ENCODE data around the gene F2. TPM values are rescaled to one million over a fixed set of nuclear protein-coding genes. Genes with fewer than 3 reads are reported as not detected.
"Not testable (repeated sequence)": the region's sequence is repeated elsewhere in the genome, so short reads cannot be mapped to it uniquely, and the experiment has no call there.

Gene F2
- total and polyA plus RNA-seq, 7 donors, result 0.04 to 0.56 (median 0.21) TPM; not detected in 3

DNA sequence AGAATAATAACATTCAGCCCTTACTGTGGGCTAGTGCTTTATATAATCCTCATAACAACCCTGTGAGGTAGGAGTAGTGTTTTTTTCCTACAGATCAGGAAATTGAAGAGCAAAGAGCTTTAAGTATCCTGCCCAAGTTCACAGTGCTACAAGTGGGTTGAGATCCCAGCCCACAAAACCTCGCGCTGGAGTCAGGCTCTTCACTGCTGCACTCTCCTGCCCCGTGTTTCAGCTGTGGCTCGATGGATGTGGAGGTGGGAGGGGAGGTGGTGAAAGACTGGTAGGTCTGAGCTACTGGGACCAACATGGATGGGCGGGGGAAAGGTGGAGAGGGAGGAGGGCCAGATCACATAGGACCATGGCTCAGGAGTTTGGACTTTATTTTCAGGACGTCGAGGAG lies 12.1 kb upstream of the F2 start:
- DNase-seq, result no peak
- H3K27me3 ChIP-seq (ENCODE audit: insufficient read depth in 3 of 3, low read length in 2 of 3), result no peaks in the 10 kb centered on the region
- no peaks in the 10 kb centered on the region for H3K9me3 ChIP-seq
- whole genome bisulfite sequencing, 3 donors, result 78 to 88% (median 83%) methylated on average over 7 of the region's 7 CpGs
- no peak for ATAC-seq
- TF ChIP-seq, protein P1, sequence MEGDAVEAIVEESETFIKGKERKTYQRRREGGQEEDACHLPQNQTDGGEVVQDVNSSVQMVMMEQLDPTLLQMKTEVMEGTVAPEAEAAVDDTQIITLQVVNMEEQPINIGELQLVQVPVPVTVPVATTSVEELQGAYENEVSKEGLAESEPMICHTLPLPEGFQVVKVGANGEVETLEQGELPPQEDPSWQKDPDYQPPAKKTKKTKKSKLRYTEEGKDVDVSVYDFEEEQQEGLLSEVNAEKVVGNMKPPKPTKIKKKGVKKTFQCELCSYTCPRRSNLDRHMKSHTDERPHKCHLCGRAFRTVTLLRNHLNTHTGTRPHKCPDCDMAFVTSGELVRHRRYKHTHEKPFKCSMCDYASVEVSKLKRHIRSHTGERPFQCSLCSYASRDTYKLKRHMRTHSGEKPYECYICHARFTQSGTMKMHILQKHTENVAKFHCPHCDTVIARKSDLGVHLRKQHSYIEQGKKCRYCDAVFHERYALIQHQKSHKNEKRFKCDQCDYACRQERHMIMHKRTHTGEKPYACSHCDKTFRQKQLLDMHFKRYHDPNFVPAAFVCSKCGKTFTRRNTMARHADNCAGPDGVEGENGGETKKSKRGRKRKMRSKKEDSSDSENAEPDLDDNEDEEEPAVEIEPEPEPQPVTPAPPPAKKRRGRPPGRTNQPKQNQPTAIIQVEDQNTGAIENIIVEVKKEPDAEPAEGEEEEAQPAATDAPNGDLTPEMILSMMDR (IDR thresholded peaks at IDR 0.05), result no peak
- H3K27ac ChIP-seq, result no peak overlapping the region
- intact Hi-C loops (cut with DNase I), result no loop called here
- H3K4me3 ChIP-seq, result no peak overlapping the region
- peaks cover 18% of the 10 kb centered on the region for H3K4me1 ChIP-seq
- H3K36me3 ChIP-seq (ENCODE audit: insufficient read depth in 1 of 2, low read depth in 1 of 2), result peaks cover 9 to 52% of the 10 kb centered on the region in 2 donors

DNA sequence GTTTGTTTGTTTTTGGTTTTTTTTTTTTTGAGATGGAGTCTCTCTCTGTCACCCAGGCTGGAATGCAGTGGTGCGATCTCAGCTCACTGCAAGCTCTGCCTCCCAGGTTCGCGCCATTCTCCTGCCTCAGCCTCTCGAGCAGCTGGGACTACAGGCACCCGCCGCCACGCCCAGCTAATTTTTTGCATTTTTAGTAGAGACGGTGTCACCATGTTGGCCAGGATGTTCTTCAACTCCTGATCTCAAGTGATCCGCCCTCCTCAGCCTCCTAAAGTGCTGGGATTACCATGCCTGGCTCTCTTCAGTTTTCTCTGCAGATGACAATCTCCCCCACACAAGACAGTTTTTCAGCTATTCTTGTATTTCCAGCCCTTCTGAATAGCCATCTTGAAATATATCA lies 9.7 kb upstream of the F2 start:
- H3K4me1 ChIP-seq, result peaks cover 14% of the 10 kb centered on the region
- H3K27me3 ChIP-seq (ENCODE audit: insufficient read depth in 3 of 3, low read length in 2 of 3); H3K4me3 ChIP-seq; H3K9me3 ChIP-seq; intact Hi-C loops (cut with DNase I); ATAC-seq; DNase-seq: not testable (repeated sequence)
- peak overlapping the region; percentile 90 for H3K27ac ChIP-seq
- peaks cover 3 to 27% of the 10 kb centered on the region in 2 donors for H3K36me3 ChIP-seq (ENCODE audit: insufficient read depth in 1 of 2, low read depth in 1 of 2)
- WGBS, 3 donors, result 82 to 89% (median 85%) methylated on average over 9 of the region's 9 CpGs

DNA sequence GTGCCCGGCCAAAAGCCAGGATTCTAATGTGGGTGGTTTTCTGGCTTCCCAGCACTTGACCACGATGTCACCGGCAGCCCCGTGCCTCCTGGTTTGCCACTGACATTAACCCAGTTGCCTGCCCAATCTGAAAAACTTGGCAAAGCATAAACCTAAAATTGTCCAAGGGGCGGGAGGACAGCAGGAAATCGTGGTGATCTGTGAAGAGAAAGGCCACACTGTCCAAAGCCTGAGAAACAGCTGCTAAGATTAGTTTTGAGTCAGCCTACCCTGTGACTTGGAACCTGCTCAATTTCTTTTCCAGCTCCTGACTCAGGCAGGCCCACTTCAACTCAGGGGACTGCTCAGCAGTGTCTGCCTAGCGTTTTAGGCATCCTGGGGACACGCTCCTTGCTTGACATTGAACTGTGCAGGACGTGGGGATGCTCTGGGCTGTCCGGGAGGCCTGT lies 8.2 kb upstream of the F2 start:
- no peaks in the 10 kb centered on the region for H3K27me3 ChIP-seq (ENCODE audit: insufficient read depth in 3 of 3, low read length in 2 of 3)
- TF ChIP-seq, protein P1 (IDR thresholded peaks at IDR 0.05), result no peak
- peaks cover 14% of the 10 kb centered on the region for H3K4me1 ChIP-seq
- 18 to 25% (median 20%) methylated on average over 10 of the region's 10 CpGs for WGBS, 3 donors
- H3K9me3 ChIP-seq, result no peaks in the 10 kb centered on the region
- intact Hi-C loops (cut with DNase I), result no loop called here
- DNase-seq, result peak; percentile 75 to 86
- ATAC-seq, result peak; percentile 96
- peaks cover 0 to 12% of the 10 kb centered on the region in 2 donors for H3K36me3 ChIP-seq (ENCODE audit: insufficient read depth in 1 of 2, low read depth in 1 of 2)
- no peak overlapping the region for H3K4me3 ChIP-seq
- peak overlapping the region; percentile 90 for H3K27ac ChIP-seq

DNA sequence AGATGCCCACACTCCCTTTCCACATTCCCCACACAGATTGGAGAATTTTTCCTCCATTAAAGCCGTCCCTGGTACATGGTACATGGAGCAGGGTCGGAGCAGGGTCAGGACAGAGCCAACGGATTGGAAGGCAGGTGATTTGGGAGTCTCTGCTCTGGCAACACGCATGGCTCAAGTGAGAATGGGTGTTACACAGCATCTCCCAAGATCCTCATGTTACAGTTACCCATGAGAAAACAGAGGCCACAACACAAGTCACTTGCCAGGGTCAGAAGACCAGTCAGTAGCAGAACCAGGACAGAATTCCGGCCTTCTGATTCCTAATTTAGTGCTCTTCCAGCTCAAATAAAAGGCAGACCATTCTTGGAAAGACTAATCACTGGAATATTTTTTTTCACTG lies 7.7 kb upstream of the F2 start:
- H3K27me3 ChIP-seq (ENCODE audit: insufficient read depth in 3 of 3, low read length in 2 of 3), result no peaks in the 10 kb centered on the region
- peaks cover 14% of the 10 kb centered on the region for H3K4me1 ChIP-seq
- DNase-seq (no peak), ATAC-seq (peak; percentile 49 to 62 (median 51))
- no peak overlapping the region for H3K4me3 ChIP-seq
- peak overlapping the region; percentile 90 for H3K27ac ChIP-seq
- peaks cover 0 to 7% of the 10 kb centered on the region in 2 donors for H3K36me3 ChIP-seq (ENCODE audit: insufficient read depth in 1 of 2, low read depth in 1 of 2)
- no peaks in the 10 kb centered on the region for H3K9me3 ChIP-seq
- TF ChIP-seq, protein P1 (IDR thresholded peaks at IDR 0.05), result no peak
- intact Hi-C loops (cut with DNase I), result no loop called here
- WGBS, 3 donors, result 21 to 46% (median 25%) methylated on average over 5 of the region's 5 CpGs

DNA sequence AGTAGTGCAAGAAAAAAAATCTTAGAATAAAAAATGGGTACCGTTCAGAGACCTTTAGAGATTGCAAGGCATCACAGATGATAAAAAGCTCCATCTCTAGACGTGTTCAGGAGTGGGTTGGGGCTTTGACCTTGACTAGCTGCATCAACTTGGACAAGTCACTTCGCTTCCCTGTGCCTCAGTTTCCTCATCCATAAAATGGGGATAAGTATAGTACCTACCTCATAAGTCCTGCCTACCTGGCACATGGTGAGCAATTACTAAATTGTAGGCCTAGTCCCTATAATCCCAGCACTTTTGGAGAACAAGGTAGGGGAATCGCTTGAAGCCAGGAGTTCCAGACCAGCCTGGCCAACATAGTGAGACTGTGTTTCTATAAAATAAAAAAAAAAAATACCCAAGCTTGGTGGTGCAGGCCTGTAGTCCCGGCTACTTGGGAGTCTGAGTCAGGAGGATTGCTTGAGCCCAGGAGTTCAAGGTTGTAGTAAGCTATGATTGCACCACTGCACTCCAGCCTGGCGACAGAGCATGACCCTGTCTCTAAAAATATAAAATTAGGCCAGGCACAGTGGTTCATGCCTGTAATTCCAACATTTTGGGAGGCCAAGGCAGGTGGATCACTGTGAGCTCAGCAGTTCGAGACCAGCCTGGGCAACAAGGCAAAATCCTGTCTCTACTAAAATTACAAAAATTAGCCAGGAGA lies 6.0 kb upstream of the F2 start:
- H3K36me3 ChIP-seq (ENCODE audit: insufficient read depth in 1 of 2, low read depth in 1 of 2), result no peaks in the 10 kb centered on the region
- 79 to 91% (median 81%) methylated on average over 7 of the region's 7 CpGs for WGBS, 3 donors
- H3K9me3 ChIP-seq, result no peaks in the 10 kb centered on the region
- TF ChIP-seq, protein P1 (IDR thresholded peaks at IDR 0.05), result no peak
- peaks cover 14% of the 10 kb centered on the region for H3K4me1 ChIP-seq
- ATAC-seq (peak in 1 of 4 donors; percentile 14), DNase-seq (no peak)
- no peak overlapping the region for H3K4me3 ChIP-seq
- H3K27ac ChIP-seq, result peak overlapping the region; percentile 90
- no peaks in the 10 kb centered on the region for H3K27me3 ChIP-seq (ENCODE audit: insufficient read depth in 3 of 3, low read length in 2 of 3)
- intact Hi-C loops (cut with DNase I), result no loop called here

DNA sequence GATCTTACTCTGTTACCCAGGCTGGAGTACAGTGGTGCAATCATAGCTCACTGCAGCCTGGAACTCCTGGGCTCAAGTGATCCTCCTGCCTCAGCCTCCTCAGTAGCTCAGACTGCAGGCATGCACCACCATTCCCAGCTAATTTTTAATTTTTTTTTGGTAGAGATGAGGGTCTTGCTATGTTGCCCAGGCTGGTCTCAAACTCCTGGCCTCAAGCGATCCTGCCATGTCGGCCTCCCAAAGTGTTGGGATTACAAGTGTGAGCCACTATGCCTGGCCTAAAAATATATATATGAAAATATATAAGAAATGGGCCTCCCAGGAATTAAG lies 1.2 kb upstream of the F2 start:
- H3K4me3 ChIP-seq; ATAC-seq; H3K36me3 ChIP-seq (ENCODE audit: insufficient read depth in 1 of 2, low read depth in 1 of 2); H3K4me1 ChIP-seq; H3K27me3 ChIP-seq (ENCODE audit: insufficient read depth in 3 of 3, low read length in 2 of 3); DNase-seq; intact Hi-C loops (cut with DNase I); H3K9me3 ChIP-seq; H3K27ac ChIP-seq: not testable (repeated sequence)
- 93 to 100% (median 98%) methylated on average over 2 of the region's 2 CpGs for WGBS, 3 donors
